CD8-positive, alpha-beta memory T cell (primary cell): ENCODE results near the gene LMO3. TPM values are rescaled to one million over a fixed set of nuclear protein-coding genes. Genes with fewer than 3 reads are reported as not detected.

Experiments
- CTCF ChIA-PET: fragments of 350-600 bp; sonication (Branson Sonifier 250); formaldehyde crosslinking; loops from one replicate; lab custom pipeline; 2021; ENCODE audit warnings: antibody characterized with exemption; lab: Charles Lee
- POLR2A ChIA-PET: fragments of 350-600 bp; sonication (Branson Sonifier 250); formaldehyde crosslinking; loops from one replicate; lab custom pipeline; 2021; ENCODE audit warnings: antibody characterized with exemption; lab: Charles Lee
- DNase-seq, 5 donors: peaks; one replicate each; pipeline versions ENCODE4 v3.0.0 to v3.0.0-alpha.2; 2020 to 2022; ENCODE audit warnings: mixed read lengths in 1 of 5
- H3K27ac ChIP-seq: one replicate; pipeline ENCODE4 v1.7.0; 2013; ENCODE audit warnings: low read depth, mild to moderate bottlenecking, low read length, moderate library complexity
- H3K27me3 ChIP-seq: 2 replicates; pipeline ENCODE4 v1.7.0; 2013; ENCODE audit warnings: low read length, mild to moderate bottlenecking; ENCODE audit not compliant: insufficient read depth, poor library complexity, severe bottlenecking
- H3K36me3 ChIP-seq: 2 replicates; pipeline ENCODE4 v1.7.0; 2013; ENCODE audit warnings: mild to moderate bottlenecking, low read length, moderate library complexity; ENCODE audit not compliant: insufficient read depth
- H3K4me1 ChIP-seq: 2 replicates; pipeline ENCODE4 v1.7.0; 2013; ENCODE audit warnings: mild to moderate bottlenecking, low read length, moderate library complexity; ENCODE audit not compliant: insufficient read depth
- H3K4me3 ChIP-seq: 2 replicates; pipeline ENCODE4 v1.7.0; 2013; ENCODE audit warnings: mild to moderate bottlenecking, low read length
- H3K9me3 ChIP-seq: 2 replicates; pipeline ENCODE4 v1.7.0; 2013; ENCODE audit warnings: mild to moderate bottlenecking, low read length
- H3K27ac Mint-ChIP-seq, 8 donors: one replicate each; pipeline ENCODE4 v1.8.0; 2020 to 2021; ENCODE audit warnings: mixed read lengths in 8 of 8, mild to moderate bottlenecking in 6 of 8, inconsistent platforms in 3 of 8, moderate library complexity in 3 of 8
- H3K27me3 Mint-ChIP-seq, 2 donors: one replicate each; pipeline ENCODE4 v1.8.0; 2020 to 2021; ENCODE audit warnings: mixed read lengths in 2 of 2, mild to moderate bottlenecking in 1 of 2, moderate library complexity in 1 of 2
- H3K36me3 Mint-ChIP-seq, 3 donors: one replicate each; pipeline ENCODE4 v1.8.0; 2020 to 2021; ENCODE audit warnings: mixed read lengths in 3 of 3, inconsistent platforms in 1 of 3, mild to moderate bottlenecking in 1 of 3
- H3K4me1 Mint-ChIP-seq, 3 donors: one replicate each; pipeline ENCODE4 v1.8.0; 2020 to 2021; ENCODE audit warnings: mixed read lengths in 3 of 3, inconsistent platforms in 1 of 3, mild to moderate bottlenecking in 1 of 3
- H3K4me3 Mint-ChIP-seq, 7 donors: one replicate each; pipeline ENCODE4 v1.8.0; 2020 to 2021; ENCODE audit warnings: mixed read lengths in 7 of 7, mild to moderate bottlenecking in 6 of 7, moderate library complexity in 4 of 7, inconsistent platforms in 2 of 7
- H3K9me3 Mint-ChIP-seq, 5 donors: one replicate each; pipeline ENCODE4 v1.8.0; 2020 to 2022; ENCODE audit warnings: mixed read lengths in 5 of 5, mild to moderate bottlenecking in 3 of 5, moderate library complexity in 2 of 5, inconsistent platforms in 1 of 5
- polyA plus RNA-seq: library from polyadenylated mRNA; unstranded; fragments of 300-500 nt; fragmentation: Illumina TruSeq; gene quantifications from one replicate; pipeline ENCODE4 v1.2.3, GENCODE V29; 2021
- total RNA-seq, 2 experiments: library from RNA; stranded (reverse); gene quantifications; one replicate each; pipeline ENCODE4 v1.2.3, GENCODE V29; 2021

The LMO3 gene
- total and polyA plus RNA-seq, 3 experiments from 2014 or later = not detected

GRCh38 chr12:16593546-16593945 is 12.4 kb downstream of the LMO3 start:
- Mint-ChIP-seq H3K9me3 (peaks cover 0 to 25% (median 4%) of the 10 kb centered on the region in 5 donors), H3K4me1 (no peaks in the 10 kb centered on the region), H3K36me3 (no peaks in the 10 kb centered on the region), H3K4me3 (no peak overlapping the region), H3K27ac (no peak overlapping the region), H3K27me3 (no peaks in the 10 kb centered on the region)
- no peaks in the 10 kb centered on the region for H3K36me3 ChIP-seq
- H3K27ac ChIP-seq = no peak overlapping the region
- no peaks in the 10 kb centered on the region for H3K27me3 ChIP-seq
- no peak overlapping the region for H3K4me3 ChIP-seq
- no peaks in the 10 kb centered on the region for H3K4me1 ChIP-seq
- no peaks in the 10 kb centered on the region for H3K9me3 ChIP-seq
- CTCF ChIA-PET = no interaction called here
- POLR2A ChIA-PET = no interaction called here
- no peak for DNase-seq

- H3K36me3 ChIP-seq = no peaks in the 10 kb centered on the region
- no peaks in the 10 kb centered on the region for H3K4me1 ChIP-seq
- Mint-ChIP-seq H3K4me3 (no peak overlapping the region), H3K27me3 (no peaks in the 10 kb centered on the region), H3K36me3 (no peaks in the 10 kb centered on the region), H3K9me3 (peaks cover 0 to 25% (median 4%) of the 10 kb centered on the region in 5 donors), H3K27ac (no peak overlapping the region), H3K4me1 (no peaks in the 10 kb centered on the region)
- H3K27me3 ChIP-seq = no peaks in the 10 kb centered on the region
- H3K27ac ChIP-seq = no peak overlapping the region
- ChIA-PET POLR2A (no interaction called here), CTCF (no interaction called here)
- no peak for DNase-seq
- H3K9me3 ChIP-seq = no peaks in the 10 kb centered on the region
- H3K4me3 ChIP-seq = no peak overlapping the region
Observed at GRCh38 chr12:16590645-16591044, 15.3 kb downstream of the LMO3 start.

- ChIA-PET POLR2A (no interaction called here), CTCF (no interaction called here)
- no peaks in the 10 kb centered on the region for H3K27me3 ChIP-seq
- no peak overlapping the region for H3K4me3 Mint-ChIP-seq
- H3K9me3 ChIP-seq = no peaks in the 10 kb centered on the region
- no peak overlapping the region for H3K27ac Mint-ChIP-seq
- DNase-seq = no peak
- no peaks in the 10 kb centered on the region for H3K36me3 Mint-ChIP-seq
- no peaks in the 10 kb centered on the region for H3K4me1 Mint-ChIP-seq
- no peak overlapping the region for H3K27ac ChIP-seq
- H3K4me3 ChIP-seq = no peak overlapping the region
- no peaks in the 10 kb centered on the region for H3K36me3 ChIP-seq
- H3K9me3 Mint-ChIP-seq = peaks cover 0 to 32% (median 6%) of the 10 kb centered on the region in 5 donors
- H3K27me3 Mint-ChIP-seq = no peaks in the 10 kb centered on the region
- no peaks in the 10 kb centered on the region for H3K4me1 ChIP-seq
Observed at GRCh38 chr12:16588812-16589211, 17.1 kb downstream of the LMO3 start.

GRCh38 chr12:16587514-16587913 is 18.4 kb downstream of the LMO3 start:
- Mint-ChIP-seq H3K9me3 (peaks cover 2 to 27% (median 7%) of the 10 kb centered on the region in 5 donors), H3K27ac (no peak overlapping the region), H3K36me3 (no peaks in the 10 kb centered on the region), H3K4me3 (no peak overlapping the region), H3K4me1 (no peaks in the 10 kb centered on the region), H3K27me3 (no peaks in the 10 kb centered on the region)
- Histone ChIP-seq H3K4me1 (no peaks in the 10 kb centered on the region), H3K27ac (no peak overlapping the region), H3K4me3 (no peak overlapping the region), H3K9me3 (no peaks in the 10 kb centered on the region), H3K27me3 (no peaks in the 10 kb centered on the region), H3K36me3 (no peaks in the 10 kb centered on the region)
- CTCF ChIA-PET = no interaction called here
- POLR2A ChIA-PET = no interaction called here
- no peak for DNase-seq

GRCh38 chr12:16587110-16587453 is 18.9 kb downstream of the LMO3 start:
- Histone ChIP-seq H3K36me3 (no peaks in the 10 kb centered on the region), H3K27me3 (no peaks in the 10 kb centered on the region), H3K9me3 (no peaks in the 10 kb centered on the region), H3K4me1 (no peaks in the 10 kb centered on the region), H3K4me3 (no peak overlapping the region), H3K27ac (no peak overlapping the region)
- Mint-ChIP-seq H3K4me3 (no peak overlapping the region), H3K27me3 (no peaks in the 10 kb centered on the region), H3K9me3 (peaks cover 3 to 27% (median 7%) of the 10 kb centered on the region in 5 donors), H3K4me1 (no peaks in the 10 kb centered on the region), H3K36me3 (no peaks in the 10 kb centered on the region), H3K27ac (no peak overlapping the region)
- POLR2A ChIA-PET = no interaction called here
- CTCF ChIA-PET = no interaction called here
- no peak for DNase-seq

- H3K4me3 ChIP-seq = no peak overlapping the region
- POLR2A ChIA-PET = no interaction called here
- Mint-ChIP-seq H3K4me1 (no peaks in the 10 kb centered on the region), H3K36me3 (no peaks in the 10 kb centered on the region), H3K4me3 (no peak overlapping the region), H3K27me3 (no peaks in the 10 kb centered on the region), H3K27ac (no peak overlapping the region), H3K9me3 (peaks cover 3 to 27% (median 7%) of the 10 kb centered on the region in 5 donors)
- H3K9me3 ChIP-seq = no peaks in the 10 kb centered on the region
- H3K36me3 ChIP-seq = no peaks in the 10 kb centered on the region
- no peak overlapping the region for H3K27ac ChIP-seq
- no peaks in the 10 kb centered on the region for H3K4me1 ChIP-seq
- no peaks in the 10 kb centered on the region for H3K27me3 ChIP-seq
- CTCF ChIA-PET = no interaction called here
- no peak for DNase-seq
Observed at GRCh38 chr12:16586350-16587109, 19.4 kb downstream of the LMO3 start.

- H3K4me1 Mint-ChIP-seq = no peaks in the 10 kb centered on the region
- Histone ChIP-seq H3K4me1 (no peaks in the 10 kb centered on the region), H3K27me3 (no peaks in the 10 kb centered on the region), H3K4me3 (no peak overlapping the region), H3K9me3 (no peaks in the 10 kb centered on the region), H3K36me3 (no peaks in the 10 kb centered on the region), H3K27ac (no peak overlapping the region)
- H3K27ac Mint-ChIP-seq = no peak overlapping the region
- no peaks in the 10 kb centered on the region for H3K27me3 Mint-ChIP-seq
- ChIA-PET POLR2A (no interaction called here), CTCF (no interaction called here)
- no peaks in the 10 kb centered on the region for H3K36me3 Mint-ChIP-seq
- peaks cover 3 to 24% (median 7%) of the 10 kb centered on the region in 5 donors for H3K9me3 Mint-ChIP-seq
- H3K4me3 Mint-ChIP-seq = no peak overlapping the region
- no peak for DNase-seq
Observed at GRCh38 chr12:16585781-16586180, 20.2 kb downstream of the LMO3 start.

- no peaks in the 10 kb centered on the region for H3K4me1 Mint-ChIP-seq
- H3K9me3 ChIP-seq = no peaks in the 10 kb centered on the region
- CTCF ChIA-PET = no interaction called here
- no peaks in the 10 kb centered on the region for H3K36me3 Mint-ChIP-seq
- no peak overlapping the region for H3K4me3 ChIP-seq
- H3K27me3 Mint-ChIP-seq = no peaks in the 10 kb centered on the region
- H3K27ac ChIP-seq = no peak overlapping the region
- POLR2A ChIA-PET = no interaction called here
- no peaks in the 10 kb centered on the region for H3K36me3 ChIP-seq
- peaks cover 3 to 14% (median 7%) of the 10 kb centered on the region in 5 donors for H3K9me3 Mint-ChIP-seq
- DNase-seq = no peak
- H3K27me3 ChIP-seq = no peaks in the 10 kb centered on the region
- H3K4me3 Mint-ChIP-seq = no peak overlapping the region
- no peak overlapping the region for H3K27ac Mint-ChIP-seq
- no peaks in the 10 kb centered on the region for H3K4me1 ChIP-seq
Observed at GRCh38 chr12:16583969-16584745, 21.8 kb downstream of the LMO3 start.
